HG02840 (cell line): ENCODE data around the gene SLC2A11.

Experiments used
- ATAC-seq: cut with Tn5 transposase; IDR thresholded peaks from one replicate; pipeline ENCODE4 v1.9.1; 2021; ENCODE audit warnings: mild to moderate bottlenecking, moderate library complexity, moderate number of reproducible peaks; ENCODE audit not compliant: unreplicated experiment, low FRiP score

SLC2A11 gene, protein sequence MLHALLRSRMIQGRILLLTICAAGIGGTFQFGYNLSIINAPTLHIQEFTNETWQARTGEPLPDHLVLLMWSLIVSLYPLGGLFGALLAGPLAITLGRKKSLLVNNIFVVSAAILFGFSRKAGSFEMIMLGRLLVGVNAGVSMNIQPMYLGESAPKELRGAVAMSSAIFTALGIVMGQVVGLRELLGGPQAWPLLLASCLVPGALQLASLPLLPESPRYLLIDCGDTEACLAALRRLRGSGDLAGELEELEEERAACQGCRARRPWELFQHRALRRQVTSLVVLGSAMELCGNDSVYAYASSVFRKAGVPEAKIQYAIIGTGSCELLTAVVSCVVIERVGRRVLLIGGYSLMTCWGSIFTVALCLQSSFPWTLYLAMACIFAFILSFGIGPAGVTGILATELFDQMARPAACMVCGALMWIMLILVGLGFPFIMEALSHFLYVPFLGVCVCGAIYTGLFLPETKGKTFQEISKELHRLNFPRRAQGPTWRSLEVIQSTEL

DNA sequence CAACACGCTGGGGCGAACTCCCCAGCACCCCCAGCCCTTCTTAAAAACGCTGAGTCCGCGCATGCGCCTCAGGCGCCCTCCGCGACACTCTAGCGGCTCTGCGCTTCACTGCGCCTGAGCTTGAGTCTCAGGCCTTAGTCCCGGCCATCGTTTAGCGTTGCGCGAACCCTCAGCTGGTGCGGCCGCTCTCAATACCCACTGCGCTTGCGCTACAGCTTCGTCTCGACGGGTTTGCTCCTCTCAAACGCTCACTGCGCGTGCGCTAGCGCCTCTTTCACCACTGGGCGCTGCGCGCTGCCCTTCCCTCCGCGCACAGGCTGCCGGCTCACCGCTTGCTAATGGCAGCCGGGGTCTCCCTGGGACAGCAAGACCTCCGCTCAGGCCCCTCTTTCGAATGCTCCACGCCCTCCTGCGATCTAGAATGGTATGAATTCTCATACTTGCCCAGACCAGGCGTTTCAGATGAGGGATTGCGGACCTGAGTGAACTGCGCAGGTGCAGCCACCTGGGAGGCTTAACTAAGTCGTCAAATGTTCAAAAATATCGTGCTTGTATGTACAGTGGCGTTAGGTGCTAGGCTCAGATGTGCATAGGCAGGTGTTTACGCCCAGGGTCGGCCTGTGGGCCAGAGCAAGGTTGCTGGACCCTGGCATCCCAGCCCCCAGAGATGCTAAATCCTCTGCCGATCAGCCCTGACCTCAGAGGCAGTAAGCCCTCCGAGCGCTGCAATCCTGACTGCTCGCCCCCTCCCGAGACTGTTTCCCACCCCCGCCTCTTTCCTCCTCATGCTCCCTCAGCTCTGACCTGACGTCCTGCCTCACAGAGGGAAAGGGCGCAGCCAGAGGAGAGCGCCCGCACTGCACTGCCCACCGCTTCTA, at the start of gene SLC2A11:
Gene SLC2A11, plus strand, starts transcription at position 270 of the 878 bp plus-strand sequence. Its CDS starts 125 bp downstream, at position 395.
- peak; percentile 96 for ATAC-seq

DNA sequence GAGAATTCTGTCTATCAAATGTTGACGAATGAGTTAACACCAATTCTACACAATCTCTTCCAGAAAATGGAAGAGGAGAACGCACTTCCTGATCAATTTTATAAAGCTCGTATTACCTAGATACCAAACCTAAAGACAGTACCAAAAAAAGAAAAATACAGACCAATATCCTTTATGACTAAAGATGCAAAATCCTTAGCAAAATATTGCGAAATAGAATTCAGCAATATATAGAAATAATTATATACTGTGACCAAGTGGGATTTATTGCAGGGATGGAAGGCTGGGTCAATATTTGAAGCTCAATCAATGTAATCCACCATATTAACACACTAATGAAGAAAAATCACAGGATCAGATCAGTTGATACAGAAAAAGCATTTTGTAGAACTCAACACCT, 45.3 kb upstream of the SLC2A11 start:
- ATAC-seq: no peak

DNA sequence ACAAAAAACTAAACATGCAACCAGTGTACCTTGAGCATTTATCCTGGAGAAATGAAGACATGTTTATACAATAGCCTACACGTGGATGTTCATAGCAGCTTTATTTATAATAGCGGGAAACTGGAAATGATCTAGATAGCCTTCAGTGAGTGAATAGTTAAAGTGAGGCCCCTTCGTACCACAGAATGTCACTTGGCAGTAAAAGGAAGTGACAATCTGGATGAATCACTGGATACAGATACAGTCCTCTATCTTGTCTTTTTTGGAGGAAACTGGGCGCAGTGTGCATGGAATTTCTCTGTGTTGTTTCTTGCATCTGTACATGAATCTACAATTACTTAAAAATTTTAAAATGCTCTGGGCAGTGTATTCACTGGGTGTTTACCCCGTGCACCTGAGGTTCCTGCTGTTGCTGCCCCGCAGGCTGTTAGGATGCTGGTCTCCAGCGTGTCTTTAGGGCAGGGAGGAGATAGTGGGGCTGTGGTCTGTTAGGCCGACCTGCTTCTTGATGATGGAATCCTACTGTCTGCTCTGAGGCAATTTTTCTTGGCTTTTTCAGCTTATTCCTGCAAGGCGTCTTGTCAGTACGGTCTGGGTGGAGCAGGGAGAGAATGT, 42.0 kb upstream of the SLC2A11 start:
- no peak for ATAC-seq

DNA sequence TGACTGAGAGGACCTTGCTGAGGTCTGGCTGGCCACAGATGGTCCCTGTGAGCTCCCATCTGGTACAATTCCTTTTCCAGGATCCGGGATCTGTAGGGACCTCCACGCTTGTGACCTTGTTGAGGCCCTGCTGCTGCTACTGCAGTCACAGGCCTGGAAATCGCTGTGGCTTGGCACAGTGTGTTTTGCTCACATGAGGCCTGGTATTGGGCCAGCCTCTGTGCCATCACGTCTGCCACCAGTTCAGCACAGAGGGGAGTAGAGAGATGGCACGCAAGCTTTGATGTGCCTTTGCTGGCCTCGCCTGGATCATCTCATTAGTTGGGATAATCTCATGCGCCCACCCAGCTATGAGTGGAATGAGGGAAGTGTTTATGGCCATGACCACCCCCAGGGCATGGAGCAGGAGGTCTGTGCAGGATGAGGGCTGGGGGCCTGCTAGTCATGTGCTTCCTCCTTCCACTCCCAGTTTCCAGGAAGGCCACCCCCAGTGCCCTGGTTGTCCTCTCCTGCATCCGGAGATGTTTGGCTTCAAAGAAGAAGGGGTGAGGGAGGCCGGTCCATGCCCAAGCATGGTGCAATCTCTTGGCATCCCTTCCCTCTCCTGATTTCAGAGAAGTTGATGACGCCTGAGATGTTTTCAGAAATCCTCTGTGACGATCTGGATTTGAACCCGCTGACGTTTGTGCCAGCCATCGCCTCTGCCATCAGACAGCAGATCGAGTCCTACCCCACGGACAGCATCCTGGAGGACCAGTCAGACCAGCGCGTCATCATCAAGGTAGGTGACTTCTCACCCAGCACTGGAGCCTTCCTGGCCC, 41.3 kb upstream of the SLC2A11 start:
- ATAC-seq: no peak

DNA sequence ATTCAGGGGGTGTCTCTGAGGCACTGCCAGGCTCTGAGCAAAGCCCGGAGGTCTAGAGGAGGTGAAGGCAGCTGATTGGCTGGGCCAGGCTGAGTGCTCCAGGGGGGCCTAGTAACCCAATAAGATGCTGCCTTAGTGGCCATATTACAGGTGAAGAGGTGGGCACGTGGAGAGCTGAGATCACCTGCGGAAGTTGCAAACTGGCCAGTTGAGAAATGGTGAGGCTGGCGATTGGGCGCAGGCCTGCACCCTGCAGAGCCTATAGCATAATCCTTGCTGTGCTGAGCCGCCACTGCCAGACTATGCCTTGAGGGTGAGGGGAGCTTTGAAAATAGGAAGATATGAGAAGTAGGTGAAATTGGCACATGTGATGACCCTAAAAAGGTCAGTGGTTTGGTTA, 40.5 kb upstream of the SLC2A11 start:
- no peak for ATAC-seq

DNA sequence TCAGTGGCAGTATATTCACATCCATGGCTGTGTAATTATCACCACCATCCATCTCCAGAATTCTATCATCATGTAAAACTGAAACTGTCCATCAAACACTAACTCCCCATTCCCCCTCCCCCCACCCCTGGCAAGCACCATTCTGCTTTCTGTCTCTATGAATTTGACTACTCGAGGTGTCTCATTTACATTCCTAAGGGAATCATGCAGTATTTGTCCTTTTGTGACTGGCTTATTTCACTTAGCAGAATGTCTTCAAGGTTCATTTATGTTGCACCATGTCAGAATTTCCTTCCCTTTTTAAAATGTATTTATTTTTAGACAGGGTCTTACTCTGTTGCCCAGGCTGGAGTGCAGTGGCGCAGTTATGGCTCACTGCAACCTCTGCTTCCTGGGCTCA, 39.1 kb upstream of the SLC2A11 start:
- no peak for ATAC-seq

DNA sequence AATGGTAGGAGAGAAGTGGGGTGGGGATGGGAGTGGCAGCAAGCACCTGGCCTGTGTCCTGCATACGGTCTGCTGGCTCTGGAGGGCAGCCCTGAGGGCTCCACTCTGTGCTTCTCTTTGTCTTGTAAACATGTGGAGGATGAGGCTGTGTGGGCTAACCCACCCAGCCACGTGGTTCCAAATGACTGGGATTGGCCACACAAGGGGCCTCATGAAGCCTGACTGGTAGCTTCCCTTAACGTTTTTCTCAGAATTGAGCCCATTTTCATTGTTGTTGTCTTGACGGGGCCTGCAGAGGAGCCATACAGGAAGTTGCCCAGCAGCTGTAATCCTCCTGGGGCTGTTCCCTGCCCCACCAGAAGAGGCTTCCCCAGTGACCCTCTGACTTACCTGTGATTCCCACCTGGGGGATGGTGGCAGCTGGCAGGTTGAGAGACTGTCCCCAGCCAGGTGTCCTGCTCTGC, 36.9 kb upstream of the SLC2A11 start:
- ATAC-seq: no peak

DNA sequence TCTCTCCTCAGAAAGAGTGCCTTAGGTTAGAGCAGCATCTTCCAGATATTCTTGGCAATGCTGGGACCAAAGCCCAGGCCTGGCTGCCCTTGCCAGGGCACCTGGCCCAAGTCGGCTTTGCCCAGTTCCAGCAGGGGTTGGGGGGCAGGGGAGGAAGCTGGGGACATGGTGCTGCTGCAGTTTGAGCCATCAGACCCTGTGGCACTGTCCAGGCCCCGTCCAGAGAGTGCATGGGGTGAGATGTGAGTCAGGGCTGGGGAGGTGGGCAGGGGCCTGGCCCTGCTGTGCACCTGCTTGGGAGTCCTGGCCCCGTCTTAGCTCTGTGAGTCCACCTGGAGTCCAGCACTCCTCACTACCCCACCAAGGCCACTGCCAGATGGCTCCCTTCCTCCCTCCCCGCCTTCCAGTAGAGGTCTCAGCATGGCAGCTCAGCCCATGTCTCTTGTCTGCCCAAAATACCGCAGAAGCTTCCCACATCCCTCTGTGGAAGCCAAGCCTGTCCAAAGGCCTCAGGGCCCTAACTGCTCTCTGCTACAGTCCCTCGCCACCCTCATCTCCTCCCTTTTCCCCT, 35.5 kb upstream of the SLC2A11 start:
- no peak for ATAC-seq

DNA sequence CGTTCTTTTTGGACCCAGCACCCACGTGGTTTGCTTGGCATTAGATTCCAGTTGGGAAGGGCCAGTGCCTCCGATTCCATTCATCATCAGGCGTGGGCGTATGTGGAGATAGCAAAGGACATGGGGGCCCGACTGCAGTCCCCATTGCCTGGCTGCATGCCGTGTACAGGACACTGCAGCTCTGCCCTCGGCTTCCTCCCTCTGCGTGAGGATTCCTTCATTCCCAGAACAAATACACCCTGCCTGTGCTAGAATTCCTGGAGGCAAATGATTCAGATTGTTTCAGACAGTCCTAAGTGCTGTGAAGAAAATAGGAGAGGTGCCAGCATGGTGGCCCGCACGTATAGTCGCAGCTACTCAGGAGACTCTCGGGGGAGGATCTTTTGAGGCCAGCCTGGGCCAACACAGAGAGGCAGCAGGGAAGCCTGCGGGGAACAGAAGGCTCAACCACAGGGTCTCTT, 34.3 kb upstream of the SLC2A11 start:
- no peak for ATAC-seq

DNA sequence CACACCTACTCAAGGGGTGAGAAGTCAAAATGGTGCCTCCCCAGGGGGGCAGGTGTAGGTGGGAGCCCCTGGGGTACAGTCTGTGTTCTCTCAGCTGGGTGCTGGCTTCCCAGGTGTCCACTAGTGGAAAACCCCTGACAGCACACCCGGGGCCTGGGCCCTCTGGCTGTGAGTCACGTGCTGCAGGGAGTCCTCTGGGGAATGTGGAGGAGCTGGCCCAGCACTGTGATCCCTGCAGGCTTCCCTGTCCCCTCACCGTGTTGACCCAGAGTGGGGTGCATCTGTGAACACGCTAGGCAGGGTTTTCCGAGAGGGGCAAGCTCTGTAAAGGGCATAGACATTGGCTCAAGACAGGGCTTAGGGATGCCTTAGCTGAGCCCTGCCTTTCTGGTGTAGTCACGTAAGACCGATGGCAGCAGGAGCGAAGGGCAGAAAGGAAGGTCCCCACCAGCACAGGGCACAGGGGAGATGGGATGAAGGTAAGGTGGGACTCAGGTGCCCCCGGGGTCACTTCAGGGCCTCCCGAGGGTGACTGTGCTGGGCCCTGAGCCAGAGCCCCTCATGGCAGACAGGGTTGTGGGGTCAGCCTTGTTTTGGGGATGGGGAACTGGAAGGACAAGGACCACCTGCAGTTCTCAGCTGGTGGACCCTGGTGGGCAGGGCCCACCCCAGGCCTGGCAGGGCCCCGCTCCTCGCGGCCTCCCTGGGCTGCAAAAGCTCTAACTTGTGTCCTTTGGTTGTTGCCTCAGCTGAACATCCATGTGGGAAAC, 33.0 kb upstream of the SLC2A11 start:
- ATAC-seq: no peak

DNA sequence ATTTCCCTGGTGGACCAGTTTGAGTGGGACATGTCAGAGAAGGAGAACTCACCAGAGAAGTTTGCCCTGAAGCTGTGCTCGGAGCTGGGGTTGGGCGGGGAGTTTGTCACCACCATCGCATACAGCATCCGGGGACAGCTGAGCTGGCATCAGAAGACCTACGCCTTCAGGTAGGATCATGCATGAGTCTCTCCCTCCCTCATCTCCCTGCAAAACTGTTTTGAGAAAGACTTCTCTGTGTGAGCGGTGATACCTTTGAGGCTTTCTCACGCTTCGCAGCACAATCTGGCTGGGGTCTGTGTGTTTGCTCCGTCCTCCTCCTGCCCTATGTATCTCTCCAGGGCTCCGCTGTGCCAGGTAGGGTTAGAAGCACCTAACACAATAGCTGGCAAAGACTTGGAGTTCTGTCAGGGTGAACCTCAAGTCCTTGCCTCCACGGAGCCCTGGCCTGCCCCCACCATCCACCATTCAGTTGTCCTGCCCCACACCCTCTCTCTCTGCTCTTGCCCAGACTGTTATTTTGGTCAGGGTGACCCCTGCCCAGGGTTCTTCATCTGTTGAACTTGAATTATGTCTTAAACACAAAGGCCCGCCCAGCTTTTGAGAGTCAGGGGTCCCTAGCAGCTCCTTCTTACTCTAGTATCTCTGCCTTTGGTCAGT, 32.3 kb upstream of the SLC2A11 start:
- ATAC-seq: no peak

DNA sequence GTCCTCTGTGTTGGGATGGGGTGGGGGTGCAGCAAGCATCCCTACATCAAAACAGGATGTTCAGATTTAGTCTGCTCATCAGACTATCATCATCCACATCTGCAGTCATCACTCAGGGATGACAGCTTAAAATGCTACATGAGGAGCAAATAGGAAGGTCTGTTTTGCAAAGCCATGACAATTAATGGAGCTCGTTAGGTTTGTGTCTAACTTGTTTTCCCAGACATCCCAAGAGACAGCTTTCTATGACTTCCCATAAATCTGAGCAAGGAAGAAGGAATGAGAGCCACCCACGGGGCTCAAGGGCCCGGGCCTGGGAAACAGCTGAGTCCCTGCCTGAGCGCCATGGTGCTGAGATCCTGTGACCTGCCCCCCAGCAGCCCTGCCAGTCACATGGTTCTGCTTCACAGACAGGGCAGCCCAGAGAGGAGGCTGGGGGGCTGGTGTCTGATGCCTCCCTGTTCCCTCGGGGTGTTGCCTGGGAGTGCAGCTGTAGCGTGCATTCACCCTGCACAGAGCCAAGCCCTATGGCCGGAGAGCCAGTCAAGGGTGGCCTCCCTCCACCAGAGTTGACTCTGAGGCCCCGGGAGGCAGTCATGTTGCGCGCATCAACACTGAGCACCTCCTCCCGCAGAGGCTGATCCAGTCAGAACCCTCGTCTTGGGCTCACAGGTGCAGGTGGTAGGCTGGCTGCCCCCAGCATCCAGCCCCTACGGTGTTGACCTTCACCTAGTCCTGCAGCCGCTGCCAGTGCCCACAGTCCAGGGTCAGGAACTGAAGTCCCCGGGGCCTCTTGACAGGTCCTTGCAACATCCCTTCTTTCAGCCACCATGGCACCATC, 30.9 kb upstream of the SLC2A11 start:
- no peak for ATAC-seq

DNA sequence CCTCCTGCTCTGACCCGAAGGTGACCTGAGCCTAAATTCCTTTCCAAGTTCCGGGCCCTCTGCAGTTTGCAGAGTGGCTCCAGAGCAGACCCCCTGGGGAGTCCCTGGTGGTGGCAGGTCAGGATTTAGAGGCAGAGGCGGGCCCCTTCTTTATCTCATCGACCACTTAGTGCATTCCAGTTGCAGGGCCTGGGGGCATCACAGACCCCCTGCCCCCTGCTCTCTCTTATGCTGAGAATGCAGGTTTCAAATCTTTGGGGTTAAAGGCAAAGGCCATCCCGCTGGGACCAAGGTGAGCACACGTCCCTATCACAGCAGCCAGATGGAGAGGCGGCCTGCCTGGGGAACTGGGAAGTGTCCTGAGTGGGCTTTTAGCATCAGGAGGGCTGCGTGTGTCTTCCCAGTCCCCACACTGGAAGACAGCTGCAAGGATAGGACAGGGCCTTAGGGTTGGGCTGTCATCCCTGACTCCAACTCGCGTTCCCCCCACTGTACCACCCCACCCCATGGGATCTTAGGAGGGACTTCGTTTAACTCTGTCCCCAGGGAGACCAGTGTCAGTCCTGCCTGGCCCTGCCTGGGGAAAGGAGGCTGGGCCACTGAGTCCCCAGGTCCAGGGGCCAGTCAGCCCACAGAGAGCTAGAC, 30.2 kb upstream of the SLC2A11 start:
- ATAC-seq: no peak

DNA sequence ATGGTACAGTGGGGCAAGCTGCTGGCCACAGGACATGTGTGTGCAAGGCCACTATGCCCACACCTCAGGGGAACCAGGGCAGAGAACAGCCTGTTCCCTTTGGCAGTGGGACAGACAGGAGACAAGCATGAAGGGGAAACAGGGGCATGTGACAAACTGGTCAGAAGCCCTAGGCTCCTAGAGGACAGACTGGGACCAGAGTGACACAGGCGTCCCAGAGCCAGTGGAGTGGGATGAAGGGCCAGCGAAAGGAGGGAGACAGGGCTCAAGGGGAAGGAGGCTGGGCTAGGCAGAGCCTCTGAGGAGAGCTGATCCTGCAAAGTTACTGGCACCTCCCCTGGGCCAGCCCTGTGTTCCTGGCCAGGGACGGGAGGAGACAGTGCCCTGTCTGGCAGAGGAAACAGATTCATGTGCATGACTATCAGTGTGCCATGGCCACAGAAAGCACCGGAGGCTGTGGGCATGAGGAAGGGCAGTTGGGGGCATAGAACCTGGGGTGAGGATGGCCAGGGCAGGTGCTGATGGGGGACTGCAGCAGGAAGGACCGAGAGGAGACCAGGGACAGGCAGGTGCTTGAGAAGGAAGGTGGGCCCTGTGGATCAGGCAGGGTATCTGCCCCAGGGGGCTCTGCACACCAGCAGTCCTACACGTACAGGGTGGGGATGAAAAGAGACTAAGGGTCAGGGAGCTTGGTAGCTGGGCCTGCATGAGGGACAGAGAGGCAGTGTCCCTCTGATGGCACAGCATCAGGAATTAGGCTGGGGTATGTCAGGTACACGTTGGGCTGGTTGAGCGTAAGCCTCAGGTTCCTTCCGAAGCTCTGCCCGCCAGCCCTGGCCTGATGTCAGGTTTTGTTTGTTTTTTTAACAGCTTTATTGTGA, 28.6 kb upstream of the SLC2A11 start:
- no peak for ATAC-seq

DNA sequence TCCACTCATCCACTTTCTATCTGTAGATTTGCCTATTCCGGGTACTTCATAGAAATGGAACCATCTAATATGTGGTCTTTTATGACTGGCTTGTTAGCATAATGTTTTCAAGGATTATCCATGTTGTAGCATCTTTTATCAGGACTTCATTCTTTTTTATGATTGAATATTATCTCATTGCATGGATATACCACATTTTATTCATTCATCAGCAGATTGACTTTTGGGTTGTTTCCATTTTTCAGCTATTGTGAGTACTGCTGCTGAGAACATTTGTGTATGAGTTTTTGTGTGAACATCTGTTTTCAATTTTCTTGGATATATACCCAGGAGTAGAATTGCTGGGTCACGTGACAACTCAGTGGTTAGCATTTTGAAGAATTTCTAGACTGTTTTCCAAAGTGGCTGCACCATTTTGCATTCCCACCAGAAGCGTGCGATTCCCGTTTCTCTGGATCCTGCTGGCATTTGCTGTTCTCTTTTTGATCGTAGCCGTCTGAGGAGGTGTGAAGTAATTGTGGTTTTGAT, 27.8 kb upstream of the SLC2A11 start:
- ATAC-seq: no peak

DNA sequence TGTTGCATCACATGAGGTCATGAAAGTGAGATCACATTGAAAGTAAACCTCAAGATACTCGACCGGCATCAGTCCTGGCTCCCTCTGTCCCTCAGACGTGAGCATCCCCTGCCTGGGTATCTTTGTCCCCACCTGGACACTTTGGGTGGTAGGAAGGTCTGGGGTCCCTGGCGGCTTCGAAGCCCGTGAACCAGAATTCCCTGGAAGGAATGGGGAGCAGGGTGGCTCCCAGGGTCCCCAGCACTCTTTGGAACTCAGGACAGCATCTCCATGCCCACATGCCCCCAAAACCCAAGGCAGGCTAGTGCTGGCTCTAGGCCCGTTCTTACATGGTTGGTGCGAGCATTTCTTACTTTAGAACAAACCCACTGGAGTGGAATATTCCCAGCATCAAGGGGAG, 26.4 kb upstream of the SLC2A11 start:
- no peak for ATAC-seq
